ENCODE measurements around the gene THOC5.
A peak's percentile ranks its signal among the peaks of the same experiment; 100 is the strongest.
"Not testable (repeated sequence)": the region's sequence is repeated elsewhere in the genome, so short reads cannot be mapped to it uniquely, and the experiment has no call there.

Gene THOC5

DNA sequence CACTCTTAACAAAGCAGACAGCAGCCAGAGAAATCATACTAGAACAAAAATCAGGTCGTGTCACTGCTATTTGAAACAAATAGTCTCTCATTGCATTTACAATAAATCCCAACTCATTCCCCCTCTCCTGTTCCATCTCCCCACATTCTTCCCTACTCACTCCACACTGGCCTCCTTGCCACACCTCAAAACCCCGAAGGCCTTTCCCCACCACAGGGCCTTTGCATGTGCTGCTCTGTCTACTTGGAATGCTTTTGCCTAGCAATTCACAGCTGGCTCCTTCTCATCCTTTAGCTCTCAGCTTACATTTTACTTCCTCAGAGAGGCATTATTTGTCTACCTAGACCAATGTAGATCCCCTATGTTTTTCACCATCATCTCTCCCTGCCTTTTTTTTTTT is 6.3 kb upstream of the THOC5 start:
- no peak for DNase-seq

DNA sequence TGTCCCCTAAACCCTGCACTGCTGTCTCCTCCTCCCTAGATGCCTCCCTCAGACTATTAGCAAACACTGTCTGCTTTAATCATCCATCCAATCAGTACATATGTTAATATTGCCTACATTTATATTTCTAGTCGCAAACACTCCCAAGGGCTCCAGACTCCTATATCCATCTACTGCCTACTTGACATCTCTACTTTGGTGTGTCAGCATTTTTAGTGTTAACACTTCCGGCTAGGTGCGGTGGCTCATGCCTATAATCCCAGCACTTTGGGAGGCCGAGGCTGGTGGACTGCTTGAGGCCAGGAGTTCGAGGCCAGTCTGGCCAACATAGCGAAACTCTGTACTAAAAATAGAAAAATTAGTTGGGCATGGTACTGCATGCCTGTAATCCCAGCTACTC is 5.5 kb upstream of the THOC5 start:
- no peak for DNase-seq

DNA sequence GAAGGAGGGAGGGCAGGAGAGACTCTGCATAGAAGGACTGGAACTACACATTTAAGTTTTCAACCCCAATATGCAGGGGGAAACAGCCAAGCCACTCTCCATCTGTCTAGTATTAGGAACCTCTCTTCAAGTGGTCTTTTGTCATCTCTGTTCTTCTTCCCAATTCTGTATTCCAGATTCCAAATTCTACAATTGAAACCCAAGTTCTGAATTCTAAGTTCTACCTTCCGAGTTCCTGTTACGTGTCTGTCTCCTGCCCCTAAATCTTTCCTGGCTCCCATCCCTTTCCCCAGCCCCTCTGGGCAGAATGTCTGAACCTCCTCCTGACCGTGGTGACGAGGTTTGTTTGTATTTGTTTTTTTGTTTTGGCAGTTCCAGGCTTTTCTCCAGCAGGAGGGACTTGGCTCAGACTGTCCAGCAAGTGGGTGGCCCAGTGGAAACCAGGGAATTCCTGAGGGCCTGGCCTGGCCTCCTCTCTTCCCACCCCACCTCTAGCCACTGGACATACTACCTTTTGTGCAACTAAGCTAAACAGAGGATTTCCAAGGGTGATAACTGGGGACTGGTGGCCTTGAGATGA is 1.6 kb upstream of the THOC5 start:
- no peak for DNase-seq

DNA sequence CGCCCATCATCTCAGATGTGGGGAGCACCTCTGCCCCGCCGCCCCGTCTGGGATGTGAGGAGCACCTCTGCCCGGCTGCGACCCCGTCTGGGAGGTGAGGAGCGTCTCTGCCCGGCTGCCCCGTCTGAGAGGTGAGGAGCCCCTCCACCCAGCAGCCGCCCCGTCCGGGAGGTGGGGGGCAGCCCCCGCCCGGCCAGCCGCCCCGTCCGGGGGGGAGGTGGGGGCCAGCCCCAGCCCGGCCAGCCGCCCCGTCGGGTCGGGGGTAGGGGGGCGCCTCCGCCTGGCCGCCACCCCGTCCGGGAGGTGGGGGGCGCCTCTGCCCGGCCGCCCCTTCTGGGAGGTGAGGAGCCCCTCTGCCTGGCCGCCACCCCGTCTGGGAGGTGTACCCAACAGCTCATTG is 1.2 kb downstream of the THOC5 start:
- not testable (repeated sequence) for DNase-seq

DNA sequence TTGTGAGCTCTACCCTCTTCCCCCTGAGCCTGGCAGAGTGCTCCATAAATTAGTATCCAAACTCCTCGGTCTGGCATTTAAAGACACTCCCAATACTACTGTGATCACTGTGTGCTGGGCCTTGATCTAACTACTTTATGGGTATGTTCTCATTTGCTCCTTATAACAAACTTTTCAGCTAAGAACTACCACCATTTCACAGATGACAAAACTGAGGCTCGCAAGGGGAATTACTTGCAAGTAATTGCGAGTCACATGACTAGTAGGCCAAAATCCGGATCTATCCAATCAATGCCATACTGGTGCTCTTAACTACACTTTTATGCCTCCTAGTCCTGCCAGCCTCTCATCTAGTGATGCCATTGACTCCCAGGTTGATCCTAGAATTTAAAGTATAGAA is 3.6 kb downstream of the THOC5 start:
- DNase-seq = no peak

DNA sequence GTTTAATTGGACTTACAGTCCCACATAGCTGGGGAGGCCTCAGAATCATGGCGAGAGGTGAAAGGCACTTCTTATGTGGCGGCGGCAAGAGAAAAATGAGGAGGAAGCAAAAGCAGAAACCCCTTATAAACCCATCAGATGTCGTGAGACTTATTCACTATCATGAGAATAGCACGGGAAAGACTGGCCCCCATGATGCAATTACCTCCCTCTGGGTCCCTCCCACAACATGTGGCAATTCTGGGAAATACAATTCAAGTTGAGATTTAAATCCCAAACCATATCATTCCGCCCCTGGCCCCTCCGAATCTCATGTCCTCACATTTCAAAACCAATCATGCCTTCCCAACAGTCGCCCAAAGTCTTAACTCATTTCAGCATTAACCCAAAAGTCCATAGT is 8.5 kb downstream of the THOC5 start:
- DNase-seq = not testable (repeated sequence)

DNA sequence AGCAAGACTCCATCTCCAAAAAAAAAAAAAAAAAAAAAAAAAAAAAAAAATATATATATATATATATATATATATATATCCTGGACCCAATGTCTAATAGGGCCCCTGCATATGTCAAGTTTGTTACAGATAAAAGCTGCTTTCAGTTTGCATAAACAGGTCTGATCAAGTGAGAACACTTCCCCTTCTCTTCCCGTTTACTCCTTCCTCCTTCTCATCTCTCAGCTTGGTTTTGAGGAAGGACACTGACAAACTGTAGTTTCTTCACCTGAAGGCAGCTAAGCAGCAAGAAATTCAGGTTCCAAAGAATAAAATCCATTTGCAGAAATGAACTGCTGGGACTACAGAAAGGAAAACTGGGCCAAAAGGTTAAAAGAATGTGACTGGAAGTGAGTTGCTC is 11.7 kb downstream of the THOC5 start:
- DNase-seq = peak; percentile 71

DNA sequence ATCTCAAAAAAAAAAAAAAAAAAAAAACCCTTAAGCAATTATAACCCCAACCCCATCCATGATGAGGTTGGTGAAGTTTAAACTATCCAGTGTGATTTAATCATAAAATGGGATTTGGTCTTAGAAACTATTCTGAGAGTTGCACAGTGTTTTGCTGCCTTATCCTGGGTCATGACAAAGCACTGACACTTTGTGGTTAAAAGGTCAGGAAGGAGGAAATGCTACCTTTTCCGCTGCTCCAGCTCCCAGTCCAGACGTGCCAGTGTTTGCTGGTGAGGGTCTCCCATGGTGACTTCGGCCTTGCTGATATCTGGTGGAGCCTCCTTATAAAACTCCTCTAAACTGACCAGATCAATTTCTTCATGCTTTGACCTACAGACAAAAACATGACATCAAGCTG is 14.5 kb downstream of the THOC5 start:
- no peak for DNase-seq

DNA sequence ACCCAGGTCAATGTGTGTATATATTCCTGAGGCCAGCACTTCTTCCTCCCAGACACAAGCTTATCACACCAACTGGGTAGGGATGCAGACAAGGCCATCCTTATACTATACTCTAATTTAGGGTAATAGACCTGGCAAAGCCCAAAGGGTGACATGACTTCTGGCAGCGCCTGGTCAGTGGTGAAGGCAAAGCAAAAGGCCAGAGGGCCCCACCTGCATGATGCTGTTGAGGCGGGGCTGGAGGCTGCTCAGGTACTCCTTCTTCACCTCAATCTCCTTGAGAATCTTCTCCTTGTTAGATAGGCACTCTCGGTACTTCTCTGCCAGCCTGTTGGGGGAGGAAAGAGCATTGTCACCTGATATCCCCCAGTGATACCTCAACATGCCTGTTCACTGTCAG is 17.1 kb downstream of the THOC5 start:
- no peak for DNase-seq

DNA sequence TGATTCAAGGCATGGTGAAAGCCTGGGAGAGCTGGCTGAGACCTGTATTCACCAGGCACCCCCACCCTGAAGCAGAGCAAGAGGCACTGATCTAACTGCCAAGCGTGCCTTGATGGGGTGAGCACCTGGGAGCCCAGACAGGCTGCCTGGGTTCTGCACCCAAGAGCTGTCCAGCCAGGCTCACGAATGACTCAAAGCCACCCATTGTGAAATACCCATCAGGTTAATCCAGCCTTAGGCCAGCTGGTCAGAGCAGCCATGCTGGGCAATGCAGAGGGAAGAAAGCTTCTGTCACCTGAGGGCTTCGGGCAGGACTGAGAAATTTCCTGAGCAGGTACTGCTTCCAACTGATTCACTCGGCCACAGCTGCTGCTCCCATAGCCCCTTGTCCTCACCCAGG is 22.1 kb downstream of the THOC5 start:
- DNase-seq = no peak

DNA sequence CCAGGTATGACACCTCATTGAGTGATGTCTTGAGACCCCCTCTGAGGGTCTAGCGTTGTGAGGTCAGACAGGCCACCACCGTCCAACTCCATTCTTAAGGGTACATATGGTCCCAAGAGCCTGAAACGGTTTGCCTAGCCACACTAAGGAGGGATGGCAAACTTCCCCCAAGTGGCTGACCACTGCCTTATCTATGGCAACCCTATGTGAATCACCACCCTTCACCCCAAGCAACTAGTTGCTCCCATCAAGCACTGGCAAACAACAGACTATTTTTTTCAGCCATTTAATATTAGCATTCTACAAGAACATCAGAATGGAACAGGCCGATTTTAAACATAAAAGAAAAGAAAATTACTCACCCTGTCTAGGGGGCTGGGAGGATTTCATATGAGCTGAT is 22.8 kb downstream of the THOC5 start:
- no peak for DNase-seq

DNA sequence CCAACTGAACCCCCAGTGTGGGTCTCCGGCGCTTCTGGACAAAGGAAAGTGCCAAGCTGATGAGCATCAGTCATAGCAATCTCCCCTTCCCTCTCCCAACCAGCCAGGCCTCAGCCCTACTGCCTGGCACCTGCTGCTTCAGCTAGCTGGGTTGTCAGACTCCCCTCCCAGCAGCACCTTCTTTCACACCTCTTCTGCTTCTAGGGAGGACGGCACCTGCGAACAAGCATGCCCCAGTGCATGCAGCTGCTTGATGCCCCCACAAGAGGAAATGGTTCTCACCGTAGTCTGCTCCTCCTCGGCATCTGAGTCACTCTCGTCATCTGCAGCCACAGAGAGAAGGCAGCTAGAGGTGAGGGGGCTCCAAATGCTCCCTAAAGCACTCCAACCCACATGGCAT is 25.4 kb downstream of the THOC5 start:
- DNase-seq = no peak

DNA sequence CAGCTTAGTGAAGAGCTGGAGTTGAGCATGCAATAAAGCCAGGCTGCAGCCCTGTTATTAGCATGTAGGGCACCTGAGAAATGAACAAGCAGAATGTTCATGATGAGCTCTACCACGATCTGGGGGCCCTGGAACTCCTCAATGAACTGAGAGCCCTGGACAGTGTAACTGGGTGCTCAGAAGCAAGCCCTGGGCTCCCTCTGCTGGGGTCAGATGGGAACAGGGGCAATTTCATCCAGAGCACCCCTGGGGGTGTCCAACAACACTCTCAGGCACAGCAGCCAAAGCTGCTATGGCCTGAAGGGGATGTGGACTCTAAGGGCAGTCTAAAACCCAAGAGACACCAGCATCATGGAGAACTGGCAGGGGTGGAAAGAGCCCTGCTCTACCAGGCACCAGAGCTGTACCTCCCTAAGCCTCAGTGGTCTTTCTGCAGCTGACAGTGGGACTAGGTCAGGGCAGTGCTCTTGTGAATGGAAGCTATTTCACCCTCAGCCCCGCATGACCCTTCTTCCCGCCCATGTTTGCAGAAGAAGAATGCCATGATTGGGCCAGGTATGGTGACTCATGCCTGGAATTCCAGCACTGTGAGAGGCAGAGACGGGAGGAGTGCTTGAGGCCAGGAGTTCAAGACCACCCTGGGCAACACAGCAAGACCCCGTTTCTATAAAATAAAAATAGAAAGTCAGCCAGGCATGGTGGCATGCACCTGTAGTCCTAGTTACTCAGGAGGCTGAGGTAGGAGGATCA is 28.9 kb downstream of the THOC5 start:
- DNase-seq = no peak

DNA sequence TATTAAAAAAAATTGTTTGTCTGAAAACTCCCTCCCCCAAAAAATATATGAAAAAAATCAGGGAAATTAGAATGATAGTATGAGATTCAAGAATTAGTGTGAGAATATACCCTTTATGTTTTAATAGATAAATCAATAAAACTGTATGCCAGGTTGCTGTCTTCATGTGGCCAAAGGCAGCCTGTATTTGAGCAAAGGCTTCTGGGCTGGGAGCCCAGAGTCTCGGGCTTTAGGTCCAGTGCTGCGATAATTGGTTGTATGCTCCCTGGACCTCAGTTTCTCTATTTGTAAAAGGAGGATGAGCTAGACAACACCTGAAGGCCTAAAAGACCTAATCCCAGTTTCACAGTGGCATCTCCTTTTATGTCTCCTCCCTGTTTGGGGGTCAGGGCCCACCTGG is 29.8 kb downstream of the THOC5 start:
- DNase-seq = no peak

DNA sequence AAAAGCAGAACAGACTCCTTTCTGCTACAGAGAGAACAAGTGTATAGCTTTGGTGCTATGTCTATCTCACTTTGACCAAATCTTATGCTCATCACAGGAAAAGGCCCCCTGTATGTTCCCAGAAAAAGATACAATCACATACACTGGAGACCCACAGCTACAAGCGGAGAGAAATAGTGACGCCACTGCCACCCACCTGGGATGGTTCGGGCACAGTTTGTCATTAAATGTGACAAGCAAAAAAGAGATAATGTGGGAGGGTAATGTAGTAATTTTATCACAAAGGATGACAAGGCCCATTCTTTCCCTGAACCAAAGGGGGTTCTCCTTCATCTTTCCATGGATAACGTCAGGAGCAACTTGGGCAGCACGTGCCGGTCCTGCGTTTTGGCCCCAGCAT is 32.0 kb downstream of the THOC5 start:
- no peak for DNase-seq

DNA sequence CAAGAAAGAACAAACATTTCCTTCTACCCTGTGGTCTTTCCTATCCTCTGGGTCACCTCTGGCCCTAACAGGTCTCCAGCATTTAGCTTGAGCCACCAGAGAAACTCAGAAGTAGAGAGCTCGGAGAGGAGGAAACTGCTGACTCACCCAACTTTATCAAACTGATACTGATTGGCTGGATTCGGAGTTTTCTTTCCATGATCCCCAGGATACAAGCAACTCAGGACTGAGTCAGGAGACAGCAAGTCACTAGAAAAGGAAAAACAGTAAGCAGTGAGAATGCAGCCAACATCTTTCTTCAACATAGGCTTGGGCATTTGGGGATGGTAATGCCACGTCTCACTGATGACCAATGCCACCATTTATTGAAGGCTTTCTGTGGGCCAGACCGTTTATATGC is 32.7 kb downstream of the THOC5 start:
- DNase-seq = no peak

DNA sequence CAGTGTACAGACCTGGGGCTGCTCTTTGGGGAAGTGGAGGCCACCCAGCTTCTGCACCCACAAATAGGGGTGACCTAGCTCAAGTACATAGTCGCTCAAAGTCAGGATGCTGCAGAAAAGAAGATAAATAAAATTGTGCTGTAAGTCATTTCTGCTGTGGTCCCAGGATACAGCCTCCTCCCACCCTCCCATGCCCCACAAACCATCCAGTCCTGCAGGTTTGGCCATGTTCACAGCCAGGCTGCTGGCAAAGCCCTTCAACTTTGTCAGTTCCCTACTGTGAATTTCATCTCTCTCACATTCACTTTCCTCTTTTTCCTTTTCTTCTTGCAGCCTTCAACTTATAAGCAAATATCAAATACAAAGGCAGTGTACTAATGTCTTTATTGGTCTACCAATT is 33.6 kb downstream of the THOC5 start:
- no peak for DNase-seq

DNA sequence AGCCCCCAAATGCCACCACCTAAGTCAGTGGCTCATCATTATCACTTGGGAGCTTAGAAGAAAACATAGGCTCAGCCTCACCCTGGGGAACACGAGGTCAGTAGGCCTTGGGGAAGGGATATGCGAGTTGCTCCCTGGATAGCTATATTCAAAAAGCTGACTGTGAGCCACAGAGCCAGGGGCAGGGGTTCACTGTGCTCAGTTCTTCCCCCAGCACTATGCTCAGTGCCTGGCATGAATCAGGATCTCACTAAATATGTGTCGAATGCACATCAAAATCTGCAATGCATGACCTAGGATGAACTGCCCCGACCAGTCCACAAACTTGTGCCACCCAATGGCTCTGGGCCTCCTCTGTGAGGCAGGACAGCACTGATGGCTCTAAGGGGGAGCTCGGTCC is 35.1 kb downstream of the THOC5 start:
- no peak for DNase-seq

DNA sequence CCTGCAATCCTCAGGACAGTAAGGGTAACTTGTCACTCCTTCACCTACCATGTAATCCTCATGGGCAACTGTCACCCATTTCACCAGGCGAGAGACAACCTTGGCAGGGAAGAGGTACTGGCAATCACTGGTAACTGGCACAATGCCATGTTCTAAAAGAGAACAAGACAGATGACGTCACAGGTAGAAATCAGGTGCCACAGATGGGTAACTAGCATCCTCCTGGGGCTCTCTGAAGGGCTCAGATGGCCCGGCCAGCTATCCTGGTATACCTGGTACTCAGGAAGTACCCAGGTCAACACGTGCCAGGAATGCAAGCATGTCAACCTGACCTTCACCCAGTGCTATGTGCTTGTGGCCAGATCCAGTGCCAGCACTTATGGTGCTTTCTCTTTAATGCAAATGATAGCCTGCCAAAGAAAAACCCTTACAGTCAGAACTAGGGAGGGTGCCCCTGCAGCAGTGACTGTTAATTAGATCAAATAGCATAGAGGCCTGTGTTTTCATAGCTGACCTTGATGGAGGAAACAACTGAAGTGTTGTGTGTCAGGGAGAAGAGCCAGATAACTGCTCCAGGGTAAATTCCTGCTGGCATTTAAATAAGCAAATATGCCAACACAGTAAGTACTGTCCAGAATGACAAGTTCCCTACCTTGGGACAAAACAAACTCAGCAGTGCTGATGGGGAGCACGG is 36.2 kb downstream of the THOC5 start:
- DNase-seq = no peak

DNA sequence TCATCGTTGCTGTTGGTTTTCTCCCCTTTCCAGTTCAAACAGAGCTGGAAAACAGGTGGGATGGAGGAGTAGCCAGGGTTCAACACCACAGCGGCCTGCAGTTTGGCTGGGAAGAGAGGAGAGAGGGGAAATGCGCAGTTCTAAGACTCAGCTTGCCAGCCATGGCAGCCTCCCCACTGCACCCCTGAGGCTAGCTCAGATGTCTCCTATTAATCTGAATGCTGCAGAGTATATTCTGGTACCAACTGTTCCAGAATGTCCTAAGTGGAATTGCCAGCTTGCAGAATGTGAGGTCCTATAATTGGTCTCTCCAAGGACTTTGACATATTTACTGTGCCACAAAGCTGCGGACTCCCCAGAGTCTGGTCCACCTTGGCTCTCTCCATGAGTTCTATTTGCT is 41.5 kb downstream of the THOC5 start:
- DNase-seq = no peak

DNA sequence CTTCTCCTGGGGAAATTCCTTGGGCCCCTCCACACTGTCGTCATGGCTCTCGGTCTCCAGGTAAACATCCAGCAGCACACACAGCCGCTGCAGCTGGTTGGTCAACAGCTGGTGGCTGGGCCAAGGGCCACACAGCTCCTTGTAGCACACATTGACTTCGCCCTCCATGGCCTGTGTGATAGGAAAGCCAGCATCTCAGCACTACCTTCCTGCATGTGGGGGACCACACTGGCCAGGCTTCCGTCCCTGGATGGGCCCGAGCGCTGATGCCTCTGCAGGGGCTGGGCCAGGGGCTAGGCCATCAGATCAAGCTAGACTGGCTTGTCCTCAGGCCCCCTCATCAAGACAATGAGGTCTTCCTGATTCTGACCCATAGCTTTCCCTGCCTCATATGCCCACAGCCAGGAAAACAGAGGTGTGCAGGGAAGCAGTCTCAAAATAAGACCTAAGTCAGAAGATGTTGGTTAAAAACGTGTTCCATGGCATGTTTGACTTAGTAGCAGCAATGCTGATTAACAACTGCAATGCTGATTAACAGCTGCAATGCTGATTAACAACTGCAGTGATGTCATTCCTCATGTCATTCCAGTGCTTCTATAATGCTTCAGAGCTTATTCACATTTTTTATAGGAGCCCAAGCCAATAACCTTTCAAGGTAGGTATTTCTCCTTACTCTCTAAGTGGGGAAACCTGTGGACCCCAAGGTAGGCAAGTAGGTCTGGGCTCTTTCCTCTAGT is 42.3 kb downstream of the THOC5 start:
- DNase-seq = no peak

DNA sequence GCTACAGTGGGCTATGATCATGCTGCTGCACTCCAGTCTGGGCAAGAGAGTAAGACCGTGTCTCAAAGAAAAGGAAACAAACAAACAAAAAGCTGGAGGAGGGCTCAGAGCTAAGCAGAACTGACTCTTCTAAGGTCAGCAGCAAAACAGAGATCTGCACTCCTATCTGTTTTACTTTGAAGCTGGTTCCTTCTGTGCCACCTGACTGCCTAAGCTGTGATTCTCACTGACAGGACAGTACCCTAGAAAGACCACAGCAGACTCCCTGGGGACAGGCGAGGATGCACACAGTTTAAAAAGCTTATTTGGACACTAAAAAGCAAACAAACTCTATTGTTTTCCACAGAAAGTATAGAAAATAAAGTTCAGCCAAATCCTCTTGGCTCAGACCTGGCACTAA is 43.0 kb downstream of the THOC5 start:
- no peak for DNase-seq

DNA sequence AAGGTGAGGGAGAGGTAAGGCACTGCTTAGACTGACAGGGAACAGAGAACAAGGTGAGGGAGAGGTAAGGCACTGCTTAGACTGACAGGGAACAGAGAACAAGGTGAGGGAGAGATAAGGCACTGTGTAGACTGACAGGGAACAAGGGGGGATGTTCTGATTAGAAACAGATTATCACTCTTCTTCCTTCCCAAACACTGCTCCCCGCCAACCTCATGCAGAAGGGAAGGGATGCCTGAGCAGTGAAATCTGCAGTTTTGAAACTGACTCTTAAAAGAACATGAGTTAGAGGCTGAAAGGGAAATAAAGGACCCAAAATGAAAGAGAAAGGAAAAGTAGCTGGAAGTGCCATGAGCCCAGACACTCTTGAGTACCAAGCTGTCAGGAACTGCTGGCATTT is 43.7 kb downstream of the THOC5 start:
- no peak for DNase-seq

DNA sequence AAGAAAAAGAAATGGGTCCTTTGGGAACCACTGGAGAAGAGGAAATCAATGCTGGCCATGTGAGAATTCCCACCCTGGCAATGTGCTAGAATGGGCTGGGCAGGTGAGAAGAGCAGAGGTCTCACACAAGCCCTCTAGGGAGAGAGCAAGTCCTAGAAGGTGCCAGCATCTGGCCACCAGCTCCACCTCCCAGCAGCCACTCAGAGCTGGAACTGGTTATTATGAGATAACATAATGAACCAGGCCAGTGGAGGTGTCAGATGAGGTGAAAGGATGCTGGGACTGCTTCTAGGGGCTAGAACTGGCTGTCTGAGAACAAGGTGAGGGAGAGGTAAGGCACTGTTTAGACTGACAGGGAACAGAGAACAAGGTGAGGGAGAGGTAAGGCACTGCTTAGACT is 44.3 kb downstream of the THOC5 start:
- DNase-seq = no peak
